GM12878 (cell line): ENCODE results near the gene GTF3C1. TPM values are rescaled to one million over a fixed set of nuclear protein-coding genes. Genes with fewer than 3 reads are reported as not detected.
"Not testable (repeated sequence)": the region's sequence is repeated elsewhere in the genome, so short reads cannot be mapped to it uniquely, and the experiment has no call there.

Source experiments
- ATAC-seq: fragments of 200-7000 bp; cut with Tn5 transposase; 3 replicates; pipeline ENCODE4 v1.9.1; 2020; ENCODE audit warnings: mild to moderate bottlenecking, moderate library complexity
- BruUV-seq: library from RNA; stranded (reverse); fragments of 400-500 nt; replicated peaks from 2 replicates; lab custom pipeline; 2021; lab: Mats Ljungman, UMichigan
- CTCF ChIA-PET: fragments of 300-600 bp; sonication (Branson Sonifier 250); formaldehyde crosslinking; extraction: SDS; loops from one replicate; lab custom pipeline; 2021; ENCODE audit warnings: inconsistent platforms; lab: Yijun Ruan, JAX
- POLR2A ChIA-PET: fragments of 350-600 bp; formaldehyde crosslinking; extraction: SDS; loops from one replicate; lab custom pipeline; 2021; ENCODE audit warnings: inconsistent platforms; lab: Charles Lee
- RAD21 ChIA-PET: fragments of 300-600 bp; sonication (Branson Sonifier 250); formaldehyde crosslinking; loops from one replicate; lab custom pipeline; 2023; ENCODE audit warnings: antibody characterized with exemption; ENCODE audit not compliant: unreplicated experiment; lab: Charles Lee
- SMC1A ChIA-PET: fragments of 300-600 bp; sonication (Branson Sonifier 250); formaldehyde crosslinking; loops from one replicate; lab custom pipeline; 2023; ENCODE audit not compliant: unreplicated experiment, uncharacterized antibody; lab: Charles Lee
- DNase-seq: peaks from one replicate; pipeline ENCODE4 v3.0.0-alpha.2; 2011; ENCODE audit warnings: low read depth, low spot score
- FAIRE-seq: peaks from 3 replicates; lab custom pipeline; 2011; peaks lifted over from hg19 to GRCh38; lab: Jason Lieb, UNC
- H2AFZ ChIP-seq: 2 replicates; pipeline ENCODE4 v1.6.0; 2011; ENCODE audit warnings: low read depth, low read length, control low read depth; ENCODE audit not compliant: control insufficient read depth
- H3K27ac ChIP-seq: 2 replicates; pipeline ENCODE4 v1.5.1; 2011; ENCODE audit warnings: control low read depth; ENCODE audit not compliant: control insufficient read depth, insufficient read depth
- H3K27me3 ChIP-seq, 2 experiments: replicated peaks in 1 of 2; 2 replicates each; pipeline versions ENCODE4 v1.6.0 to v1.6.1; 2011; ENCODE audit warnings: low read length in 1 of 2; ENCODE audit not compliant: control insufficient read depth in 2 of 2, insufficient read depth in 2 of 2
- H3K36me3 ChIP-seq, 2 experiments: 2 replicates each; pipeline ENCODE4 v1.5.1; 2011; ENCODE audit warnings: low read length in 1 of 2; ENCODE audit not compliant: control insufficient read depth in 2 of 2, insufficient read depth in 2 of 2
- H3K4me1 ChIP-seq: 2 replicates; pipeline ENCODE4 v1.6.1; 2011; ENCODE audit warnings: mild to moderate bottlenecking, low read length, moderate library complexity, mixed read lengths; ENCODE audit not compliant: control insufficient read depth, insufficient read depth
- H3K4me2 ChIP-seq: 2 replicates; pipeline ENCODE4 v1.6.0; 2011; ENCODE audit warnings: control low read depth; ENCODE audit not compliant: control insufficient read depth, insufficient read depth
- H3K4me3 ChIP-seq: fragments of 200-600 bp; sonication (generic); 2 replicates; pipeline ENCODE4 v1.5.1; 2016
- H3K79me2 ChIP-seq: 2 replicates; pipeline ENCODE4 v1.6.0; 2011; ENCODE audit warnings: low read length; ENCODE audit not compliant: control insufficient read depth, insufficient read depth
- H3K9ac ChIP-seq: 2 replicates; pipeline ENCODE4 v1.8.0; 2011; ENCODE audit warnings: low read length, control low read depth, mixed read lengths; ENCODE audit not compliant: control insufficient read depth, insufficient read depth
- H3K9me3 ChIP-seq: replicated peaks from 3 replicates; pipeline ENCODE4 v1.5.1; 2011; ENCODE audit warnings: mild to moderate bottlenecking, low read length; ENCODE audit not compliant: control insufficient read depth, insufficient read depth
- H4K20me1 ChIP-seq: 2 replicates; pipeline ENCODE4 v1.6.0; 2011; ENCODE audit not compliant: control insufficient read depth, insufficient read depth
- POLR2A ChIP-seq: IDR thresholded peaks from 2 replicates; pipeline ENCODE4 v1.6.1; 2011; ENCODE audit warnings: low read depth, mild to moderate bottlenecking, low read length
- STAT1 ChIP-seq: fragments of 450-650 bp; conservative IDR thresholded peaks from 2 replicates; pipeline ENCODE4 v1.6.1; 2014; ENCODE audit warnings: antibody characterized with exemption, mild to moderate bottlenecking
- WGBS: methylation state at CpG from one replicate; pipeline ENCODE4 v1.1.6; 2016; ENCODE audit warnings: low lambda C conversion rate; ENCODE audit not compliant: insufficient replicate concordance, insufficient coverage; ENCODE audit errors: missing lambda C conversion rate; 5-methylcytosine and 5-hydroxymethylcytosine counted together
- in situ Hi-C: fragments of 300-500 bp; cut with MboI; formaldehyde crosslinking; loops from 9 replicates; pipeline ENCODE4 v1.14.3; 2018; ENCODE audit warnings: mixed read lengths
- intact Hi-C: fragments of 100-400 bp; cut with micrococcal nuclease; formaldehyde crosslinking; loops from one replicate; pipeline ENCODE4 v1.14.2; 2022; ENCODE audit not compliant: unreplicated experiment
- polyA plus RNA-seq, 11 experiments: library from polyadenylated mRNA; depleted of rRNA in 4 of 11; unstranded in 6 of 11; stranded (reverse) in 5 of 11; fragments of >200 nt; fragmentation: Nextera tagmentation in 4 of 11; fragmentation: Illumina TruSeq in 1 of 11; extraction: Ambion mirVana in 4 of 11; extraction: Trizol in 1 of 11; gene quantifications; 1 replicate in 1 of 11; 2 replicates in 10 of 11; pipeline versions ENCODE4 v1.2.1 to v1.2.3, GENCODE V29; 2011 to 2016; ENCODE audit warnings: inconsistent platforms in 2 of 11, missing spikeins in 2 of 11, low read depth in 1 of 11
- total RNA-seq, 4 experiments: library from RNA; depleted of rRNA in 3 of 4; stranded (reverse); fragments of >200 nt in 3 of 4; fragmentation: Illumina TruSeq in 1 of 4; extraction: Trizol in 1 of 4; gene quantifications; 2 replicates each; pipeline versions ENCODE4 v1.2.1 to v1.2.3, GENCODE V29; 2013 to 2021
- TF ChIP-seq, protein P1 (sequence below): fragments of 450-650 bp; IDR thresholded peaks from 2 replicates; pipeline ENCODE4 v1.6.1; 2017; ENCODE audit warnings: antibody characterized with exemption, mild to moderate bottlenecking, moderate library complexity

The GTF3C1 gene
- total and polyA plus RNA-seq, 10 of the 15 experiments (the other 5 are each of a cell fraction or from before 2014, with no cell fraction given): 0.98 to 60.9 (median 34.3) TPM

DNA sequence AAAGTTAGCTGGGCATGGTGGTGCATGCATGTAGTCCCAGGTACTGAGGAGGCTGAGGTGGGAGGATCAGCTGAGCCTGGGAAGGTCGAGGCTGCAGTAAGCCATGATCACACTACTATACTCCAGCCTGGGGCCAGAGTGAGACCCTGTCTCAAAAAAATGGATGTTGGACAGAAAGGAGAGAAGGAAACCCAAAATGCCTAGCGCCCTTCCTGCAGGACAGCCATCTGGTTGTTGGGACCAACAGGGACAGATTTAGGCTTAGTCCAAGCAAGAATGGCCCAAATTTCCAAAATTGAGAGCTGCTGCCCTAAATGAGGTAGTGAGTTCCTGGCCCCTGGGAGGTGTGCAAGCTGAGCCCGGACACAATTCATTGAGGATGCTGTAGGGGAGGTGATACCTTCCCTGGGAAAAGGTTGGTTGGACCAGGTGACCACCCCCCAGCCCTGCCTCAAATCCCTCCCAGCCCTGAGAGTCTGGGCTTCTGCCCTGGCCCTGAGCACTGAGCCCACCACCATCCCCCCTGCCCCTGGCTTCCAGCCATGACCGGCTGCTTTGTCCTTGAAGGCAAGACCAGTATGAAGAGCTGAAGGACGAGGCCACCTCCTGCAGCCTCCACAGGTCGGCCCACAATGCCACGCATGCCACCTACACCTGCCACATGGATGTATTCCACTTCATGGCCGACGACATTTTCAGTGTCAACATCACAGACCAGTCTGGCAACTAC is 112.6 kb downstream of the GTF3C1 start:
- Histone ChIP-seq H4K20me1 (no peaks in the 10 kb centered on the region), H3K4me2 (no peak overlapping the region), H3K9me3 (no peaks in the 10 kb centered on the region), H3K9ac (no peak overlapping the region), H3K79me2 (peaks cover 22% of the 10 kb centered on the region), H3K4me3 (no peak overlapping the region), H3K36me3 (peaks cover 72 to 80% of the 10 kb centered on the region in 2 experiments), H3K27ac (no peak overlapping the region), H3K27me3 (no peaks in the 10 kb centered on the region), H2AFZ (no peak overlapping the region), H3K4me1 (peaks cover 8% of the 10 kb centered on the region)
- TF ChIP-seq POLR2A (peak; percentile 58), STAT1 (no peak)
- in situ Hi-C loops: no loop called here
- ChIA-PET RAD21 (interaction anchor here (1.1 kb wide), 1 partner anchor 69 kb away, joined by 3 read pairs; no protein-coding TSS in a partner anchor), POLR2A (no interaction called here), CTCF (interaction anchor here (1.5 to 3.1 kb wide), 3 partner anchors 8 to 13 kb away, joined by 3 to 10 read pairs (median 8); no protein-coding TSS in a partner anchor), SMC1A (no interaction called here)
- FAIRE-seq (no peak), ATAC-seq (no peak), DNase-seq (no peak)
- BruUV-seq: no TSS peak
- 78% methylated on average over 9 of the region's 9 CpGs for WGBS
- intact Hi-C loops: no loop called here

DNA sequence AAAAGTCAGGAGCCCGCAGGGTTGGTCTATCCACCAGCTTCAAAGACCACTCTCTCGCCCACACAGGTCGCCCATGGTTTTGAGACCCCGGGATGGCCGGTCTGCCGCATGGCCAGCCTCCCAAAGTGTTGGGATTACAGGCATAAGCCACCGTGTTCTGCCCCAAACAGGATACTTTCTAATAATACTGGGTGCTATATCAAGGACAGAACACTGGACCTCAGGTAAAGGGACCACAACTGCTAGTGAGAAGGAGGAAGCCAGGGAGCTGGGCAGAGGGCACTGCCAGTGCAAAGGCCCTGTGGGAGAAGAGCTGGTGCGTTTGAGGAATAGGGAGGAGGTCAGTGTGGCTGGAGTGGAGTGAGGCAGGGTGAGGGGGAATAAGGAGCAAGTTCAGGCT is 113.6 kb downstream of the GTF3C1 start:
- Histone ChIP-seq H3K27me3 (no peaks in the 10 kb centered on the region), H3K79me2 (peaks cover 32% of the 10 kb centered on the region), H3K4me2 (no peak overlapping the region), H3K4me3 (no peak overlapping the region), H2AFZ (no peak overlapping the region), H3K27ac (no peak overlapping the region), H3K36me3 (peaks cover 66 to 74% of the 10 kb centered on the region in 2 experiments), H4K20me1 (no peaks in the 10 kb centered on the region), H3K9ac (no peak overlapping the region), H3K4me1 (peaks cover 18% of the 10 kb centered on the region), H3K9me3 (no peaks in the 10 kb centered on the region)
- intact Hi-C loops: no loop called here
- no TSS peak for BruUV-seq
- ChIA-PET SMC1A (no interaction called here), RAD21 (no interaction called here), POLR2A (no interaction called here), CTCF (interaction anchor here (1.5 to 3.1 kb wide), 3 partner anchors 7 to 14 kb away, joined by 3 to 10 read pairs (median 8); no protein-coding TSS in a partner anchor)
- FAIRE-seq: no peak
- WGBS: 96% methylated on average over 8 of the region's 8 CpGs
- ATAC-seq: no peak
- in situ Hi-C loops: no loop called here
- no peak for DNase-seq
- TF ChIP-seq POLR2A: peak; percentile 51; the same call in 1 of the 2 replicates
- TF ChIP-seq, protein P1, sequence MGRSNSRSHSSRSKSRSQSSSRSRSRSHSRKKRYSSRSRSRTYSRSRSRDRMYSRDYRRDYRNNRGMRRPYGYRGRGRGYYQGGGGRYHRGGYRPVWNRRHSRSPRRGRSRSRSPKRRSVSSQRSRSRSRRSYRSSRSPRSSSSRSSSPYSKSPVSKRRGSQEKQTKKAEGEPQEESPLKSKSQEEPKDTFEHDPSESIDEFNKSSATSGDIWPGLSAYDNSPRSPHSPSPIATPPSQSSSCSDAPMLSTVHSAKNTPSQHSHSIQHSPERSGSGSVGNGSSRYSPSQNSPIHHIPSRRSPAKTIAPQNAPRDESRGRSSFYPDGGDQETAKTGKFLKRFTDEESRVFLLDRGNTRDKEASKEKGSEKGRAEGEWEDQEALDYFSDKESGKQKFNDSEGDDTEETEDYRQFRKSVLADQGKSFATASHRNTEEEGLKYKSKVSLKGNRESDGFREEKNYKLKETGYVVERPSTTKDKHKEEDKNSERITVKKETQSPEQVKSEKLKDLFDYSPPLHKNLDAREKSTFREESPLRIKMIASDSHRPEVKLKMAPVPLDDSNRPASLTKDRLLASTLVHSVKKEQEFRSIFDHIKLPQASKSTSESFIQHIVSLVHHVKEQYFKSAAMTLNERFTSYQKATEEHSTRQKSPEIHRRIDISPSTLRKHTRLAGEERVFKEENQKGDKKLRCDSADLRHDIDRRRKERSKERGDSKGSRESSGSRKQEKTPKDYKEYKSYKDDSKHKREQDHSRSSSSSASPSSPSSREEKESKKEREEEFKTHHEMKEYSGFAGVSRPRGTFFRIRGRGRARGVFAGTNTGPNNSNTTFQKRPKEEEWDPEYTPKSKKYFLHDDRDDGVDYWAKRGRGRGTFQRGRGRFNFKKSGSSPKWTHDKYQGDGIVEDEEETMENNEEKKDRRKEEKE: no peak

DNA sequence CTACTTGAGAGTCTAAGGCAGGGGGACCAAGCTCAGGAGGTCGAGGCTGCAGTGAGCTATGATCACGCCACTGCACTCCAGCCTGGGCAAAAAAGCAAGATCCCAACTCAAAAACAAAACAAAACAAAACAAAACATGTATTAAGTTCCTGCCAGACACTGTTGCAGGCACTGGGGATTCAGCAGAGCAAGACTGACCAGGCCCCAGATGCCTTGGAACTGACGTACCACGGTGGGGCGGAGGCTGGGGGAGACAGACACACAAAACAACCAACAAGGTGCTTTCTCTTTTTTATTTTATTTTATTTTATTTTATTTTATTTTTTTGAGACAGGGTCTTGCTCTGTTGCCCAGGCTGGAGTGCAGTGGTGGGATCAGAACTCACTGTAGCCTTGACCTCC is 114.6 kb downstream of the GTF3C1 start:
- in situ Hi-C loops, H2AFZ ChIP-seq, H3K27me3 ChIP-seq, H3K4me2 ChIP-seq, ATAC-seq, H3K4me3 ChIP-seq, H3K9me3 ChIP-seq, DNase-seq, H4K20me1 ChIP-seq, H3K9ac ChIP-seq, FAIRE-seq, intact Hi-C loops, H3K27ac ChIP-seq, BruUV-seq: not testable (repeated sequence)
- Histone ChIP-seq H3K36me3 (peaks cover 59 to 75% of the 10 kb centered on the region in 2 experiments), H3K4me1 (peaks cover 27% of the 10 kb centered on the region), H3K79me2 (peaks cover 41% of the 10 kb centered on the region)
- ChIA-PET CTCF (interaction anchor here (1.0 to 1.5 kb wide), 2 partner anchors 10 to 68 kb away, joined by 3 to 4 read pairs; no protein-coding TSS in a partner anchor), RAD21 (interaction anchor here (1.4 kb wide), 1 partner anchor 30 kb away, joined by 3 read pairs; no protein-coding TSS in a partner anchor), SMC1A (interaction anchor here (1.6 to 11.7 kb wide), 2 partner anchors 14 to 31 kb away, joined by 6 to 161 read pairs; partner anchors contain the start of gene IL21R), POLR2A (interaction anchor here (0.8 kb wide), 1 partner anchor 9 kb away, joined by 3 read pairs; no protein-coding TSS in a partner anchor)
- 96% methylated on average over 5 of the region's 5 CpGs for WGBS
